ENCODE results near the gene KLHL40. TPM values are rescaled to one million over a fixed set of nuclear protein-coding genes. Genes with fewer than 3 reads are reported as not detected.

The KLHL40 gene
- total RNA-seq, 6 experiments from 2014 or later = not detected

DNA sequence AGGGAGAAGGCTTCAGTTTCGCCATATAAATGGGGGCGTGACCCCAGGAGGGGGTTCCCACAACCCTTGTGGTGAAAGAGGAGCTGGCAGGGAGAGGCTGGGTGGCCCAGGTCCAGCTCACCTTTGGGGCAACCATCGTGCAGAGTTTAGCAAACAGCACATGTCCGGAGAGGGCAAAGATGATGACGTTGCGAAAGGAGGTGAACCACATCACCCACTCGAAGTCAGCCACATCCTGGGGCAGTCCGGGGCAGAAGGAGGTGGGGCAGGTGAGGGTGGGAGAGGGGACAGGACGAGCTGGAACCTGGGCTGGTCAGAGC, 13.5 kb downstream of the KLHL40 start:
- no peak for DNase-seq
- no peak for TF ChIP-seq CTCF (IDR thresholded peaks at IDR 0.05)
- Mint-ChIP-seq H3K27me3 (ENCODE audit: insufficient read depth) (peaks cover 11% of the 10 kb centered on the region), H3K4me3 (no peak overlapping the region), H3K27ac (no peak overlapping the region), H3K36me3 (ENCODE audit: low read depth) (no peaks in the 10 kb centered on the region), H3K4me1 (ENCODE audit: low read depth) (no peaks in the 10 kb centered on the region), H3K9me3 (no peaks in the 10 kb centered on the region)

GRCh38 chr3:42699511-42699971, 14.2 kb downstream of the KLHL40 start:
- no peak for TF ChIP-seq CTCF (IDR thresholded peaks at IDR 0.05)
- H3K9me3 Mint-ChIP-seq = no peaks in the 10 kb centered on the region
- peaks cover 11% of the 10 kb centered on the region for H3K27me3 Mint-ChIP-seq (ENCODE audit: insufficient read depth)
- H3K4me1 Mint-ChIP-seq (ENCODE audit: low read depth) = peaks cover 2% of the 10 kb centered on the region; the same call in 1 of the 2 replicates
- no peak for DNase-seq
- no peak overlapping the region for H3K4me3 Mint-ChIP-seq
- no peak overlapping the region for H3K27ac Mint-ChIP-seq
- H3K36me3 Mint-ChIP-seq (ENCODE audit: low read depth) = no peaks in the 10 kb centered on the region

- DNase-seq = no peak
- no peak for TF ChIP-seq CTCF (IDR thresholded peaks at IDR 0.05)
- peaks cover 6% of the 10 kb centered on the region; the same call in 1 of the 2 replicates for H3K4me1 Mint-ChIP-seq (ENCODE audit: low read depth)
- peaks cover 11% of the 10 kb centered on the region for H3K27me3 Mint-ChIP-seq (ENCODE audit: insufficient read depth)
- H3K9me3 Mint-ChIP-seq = no peaks in the 10 kb centered on the region
- H3K27ac Mint-ChIP-seq = no peak overlapping the region
- H3K4me3 Mint-ChIP-seq = no peak overlapping the region
- no peaks in the 10 kb centered on the region for H3K36me3 Mint-ChIP-seq (ENCODE audit: low read depth)
Measured at GRCh38 chr3:42700366-42701288, 15.3 kb downstream of the KLHL40 start.

GRCh38 chr3:42701371-42702065, 16.2 kb downstream of the KLHL40 start:
- no peak for TF ChIP-seq CTCF (IDR thresholded peaks at IDR 0.05)
- peaks cover 17% of the 10 kb centered on the region for H3K27me3 Mint-ChIP-seq (ENCODE audit: insufficient read depth)
- peaks cover 6% of the 10 kb centered on the region; the same call in 1 of the 2 replicates for H3K4me1 Mint-ChIP-seq (ENCODE audit: low read depth)
- H3K36me3 Mint-ChIP-seq (ENCODE audit: low read depth) = no peaks in the 10 kb centered on the region
- no peak overlapping the region for H3K27ac Mint-ChIP-seq
- DNase-seq = no peak
- no peaks in the 10 kb centered on the region for H3K9me3 Mint-ChIP-seq
- H3K4me3 Mint-ChIP-seq = no peak overlapping the region

DNA sequence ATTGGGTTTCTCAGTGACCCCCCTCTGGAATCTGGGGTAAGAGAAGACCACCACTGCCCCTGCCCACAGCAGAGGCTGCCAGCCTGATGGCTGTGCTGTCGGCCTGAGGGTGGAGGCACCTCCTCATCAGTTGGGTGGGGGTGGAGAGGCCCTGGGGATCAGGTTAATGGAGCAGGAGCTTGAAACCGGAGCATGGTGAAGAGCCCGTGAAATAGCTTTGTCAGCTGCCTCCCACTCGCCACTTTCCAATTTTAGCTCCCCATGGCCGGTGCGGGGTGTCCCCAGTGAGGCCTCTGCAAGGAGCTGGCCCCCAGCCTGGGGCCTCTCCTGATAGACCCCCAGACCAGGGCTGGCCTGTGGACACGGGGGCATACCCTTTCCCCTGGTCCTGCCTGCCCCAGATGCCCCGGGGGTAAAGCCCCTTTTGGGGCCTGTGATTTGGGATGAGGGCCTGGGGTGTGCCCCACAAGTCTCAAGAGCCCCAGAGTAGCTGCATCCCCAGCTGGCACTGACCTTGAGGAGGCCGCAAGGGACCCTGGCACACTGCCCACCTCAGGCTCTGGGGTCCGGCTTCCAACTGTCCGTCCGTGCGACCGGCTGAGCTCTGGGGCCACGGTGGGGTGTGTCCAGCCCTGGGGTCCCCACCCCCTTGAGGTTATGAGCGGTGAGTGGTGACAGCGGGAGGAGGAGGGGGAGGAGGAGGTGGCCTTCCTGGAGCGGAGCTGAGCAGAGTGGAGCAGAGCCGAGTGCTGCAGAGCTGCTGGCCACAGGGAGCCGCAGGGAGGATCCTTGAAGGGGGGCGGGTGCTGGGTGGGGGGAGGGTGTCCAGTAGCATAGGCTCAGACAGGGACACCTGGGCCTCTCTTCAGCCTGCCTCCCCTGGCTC, 17.0 kb downstream of the KLHL40 start, which contains the start of gene HHATL:
TSS of gene HHATL (minus strand) at position 733 of the 886 bp plus-strand sequence. CDS start 1,972 bp downstream, outside the sequence.
- peaks cover 19% of the 10 kb centered on the region for H3K27me3 Mint-ChIP-seq (ENCODE audit: insufficient read depth)
- no peak within 1 kb of the TSS for H3K4me3 Mint-ChIP-seq
- H3K9me3 Mint-ChIP-seq = no peaks in the 10 kb centered on the region
- no peak for TF ChIP-seq CTCF (IDR thresholded peaks at IDR 0.05)
- DNase-seq = no peak
- H3K27ac Mint-ChIP-seq = no peak within 1 kb of the TSS
- peaks cover 6% of the 10 kb centered on the region; the same call in 1 of the 2 replicates for H3K4me1 Mint-ChIP-seq (ENCODE audit: low read depth)
- no peaks in the 10 kb centered on the region for H3K36me3 Mint-ChIP-seq (ENCODE audit: low read depth)

Measured in HFFc6 (cell line).